Endothelial cell of umbilical vein (primary cell): ENCODE measurements around the gene ARHGAP15.

Experiments used
- CTCF ChIP-seq, 2 donors: IDR thresholded peaks; 1 replicate in 1 of 2; 2 replicates in 1 of 2; pipeline ENCODE4 v1.5.1; 2011; ENCODE audit warnings: low read length in 2 of 2, mild to moderate bottlenecking in 2 of 2, moderate library complexity in 2 of 2, control low read depth in 1 of 2, inconsistent platforms in 1 of 2, low read depth in 1 of 2; ENCODE audit not compliant: insufficient read depth in 1 of 2; ENCODE audit errors: extremely low read depth in 1 of 2
- EZH2 ChIP-seq: IDR thresholded peaks from 2 replicates; pipeline ENCODE4 v1.6.1; 2012; ENCODE audit warnings: borderline replicate concordance, low read depth, mild to moderate bottlenecking, moderate library complexity, low read length, inconsistent platforms; ENCODE audit not compliant: severe bottlenecking
- MAX ChIP-seq: IDR thresholded peaks from 2 replicates; pipeline ENCODE4 v1.6.1; 2011; ENCODE audit not compliant: insufficient read depth, insufficient read length
- POLR2A ChIP-seq: IDR thresholded peaks from 2 replicates; pipeline ENCODE4 v1.6.1; 2012; ENCODE audit warnings: low read depth, mild to moderate bottlenecking, control low read depth, low read length

- TF ChIP-seq EZH2, result no peak
- TF ChIP-seq CTCF (IDR thresholded peaks at IDR 0.05; ENCODE audit: extremely low read depth in 1 of 2, insufficient read depth in 1 of 2, low read depth in 1 of 2, low read length in 2 of 2), result no peak
- no peak for TF ChIP-seq POLR2A
- no peak for TF ChIP-seq MAX
Measured at GRCh38 chr2:143144813-143145455, 15.7 kb downstream of the ARHGAP15 start.
